Measurements from ENCODE around the gene EVI5L.
"Not testable (repeated sequence)": the region's sequence is repeated elsewhere in the genome, so short reads cannot be mapped to it uniquely, and the experiment has no call there.

- TF ChIP-seq USF2 (IDR thresholded peaks at IDR 0.05; ENCODE audit: low read depth, low read length); USF2 (CRISPR knock-in tag; IDR thresholded peaks at IDR 0.05; ENCODE audit: borderline replicate concordance); KLF11 (CRISPR knock-in tag; IDR thresholded peaks at IDR 0.05); RELA (CRISPR knock-in tag; IDR thresholded peaks at IDR 0.05); MYC (CRISPR knock-in tag; IDR thresholded peaks at IDR 0.05; ENCODE audit: borderline replicate concordance); FOXM1 (CRISPR knock-in tag; IDR thresholded peaks at IDR 0.05): not testable (repeated sequence)
These were observed 37.3 kb upstream of the EVI5L start for GRCh38 chr19:7792701-7793100.
